HL-60 (cell line): ENCODE data around the gene ANKRD62.

Experiments
- CTCF ChIP-seq: IDR thresholded peaks from one replicate; pipeline ENCODE4 v1.5.1; 2011; ENCODE audit warnings: low read length, control low read depth, inconsistent platforms; ENCODE audit not compliant: insufficient read depth
- POLR2AphosphoS5 ChIP-seq: IDR thresholded peaks from 2 replicates; pipeline ENCODE4 v1.6.1; 2012; ENCODE audit warnings: low read depth
- REST ChIP-seq: IDR thresholded peaks from 2 replicates; pipeline ENCODE4 v1.6.1; 2012; ENCODE audit warnings: low read depth; ENCODE audit not compliant: insufficient replicate concordance
- SPI1 ChIP-seq: IDR thresholded peaks from 2 replicates; pipeline ENCODE4 v1.6.1; 2012; ENCODE audit warnings: low read depth, mild to moderate bottlenecking, borderline replicate concordance

- no peak for TF ChIP-seq CTCF
- TF ChIP-seq POLR2AphosphoS5, result no peak
- no peak for TF ChIP-seq SPI1
- TF ChIP-seq REST, result no peak
Measured at GRCh38 chr18:12086249-12086648, 7.4 kb upstream of the ANKRD62 start.
